ENCODE data around the gene RAD23B. TPM values are rescaled to one million over a fixed set of nuclear protein-coding genes. Genes with fewer than 3 reads are reported as not detected.

RAD23B gene
- total RNA-seq, 2 experiments from 2014 or later = 111 TPM

DNA sequence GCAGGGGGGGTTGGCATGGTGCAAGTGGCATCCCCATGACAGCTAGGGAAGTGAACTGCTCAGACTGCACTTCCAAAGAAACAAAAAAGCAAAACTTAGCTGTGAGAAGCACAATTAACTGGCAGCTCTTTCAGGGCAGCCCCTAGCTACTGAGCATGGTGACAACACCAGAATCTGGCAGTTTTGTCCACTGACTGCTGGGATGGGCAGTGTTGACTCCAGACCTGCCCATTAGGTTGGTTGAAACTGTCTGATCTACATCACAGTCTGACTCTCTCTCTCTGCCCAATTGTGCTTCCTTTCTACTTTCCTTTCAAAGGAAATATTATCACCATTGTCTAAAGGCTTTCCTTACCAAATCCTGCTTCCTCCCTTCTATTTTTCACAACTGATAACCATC is 12.5 kb upstream of the RAD23B start:
- CTCF ChIA-PET = no interaction called here
- H3K9me3 Mint-ChIP-seq = no peaks in the 10 kb centered on the region

DNA sequence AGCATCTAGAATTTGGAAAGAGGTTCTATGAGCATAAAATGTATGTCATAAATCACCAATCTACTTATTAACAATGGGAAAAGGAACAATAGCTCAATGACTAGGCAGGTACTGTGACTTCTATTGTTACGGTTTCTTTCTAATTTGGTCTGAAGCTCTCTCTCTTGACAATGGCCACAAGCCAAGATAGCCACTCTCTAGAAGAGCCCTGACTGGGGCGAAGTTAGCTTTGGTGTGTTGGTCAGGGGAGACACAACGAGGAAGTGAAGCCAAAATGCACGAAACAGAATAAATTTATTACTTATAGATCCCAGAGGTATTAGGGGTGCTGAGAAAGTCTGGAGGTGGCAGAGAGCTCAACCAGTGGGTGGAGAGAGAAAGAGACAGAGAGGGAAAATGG is 9.4 kb upstream of the RAD23B start:
- H3K4me3 Mint-ChIP-seq = no peak overlapping the region
- no peaks in the 10 kb centered on the region for H3K9me3 Mint-ChIP-seq
- peaks cover 2% of the 10 kb centered on the region for H3K4me1 Mint-ChIP-seq (ENCODE audit: low read depth)
- no peak overlapping the region for H3K27ac Mint-ChIP-seq
- intact Hi-C loops (cut with micrococcal nuclease) = no loop called here
- H3K27me3 Mint-ChIP-seq = peaks cover 21% of the 10 kb centered on the region
- ChIA-PET POLR2A (no interaction called here), CTCF (interaction anchor here (0.8 to 2.3 kb wide), 2 partner anchors 68 to 131 kb away, joined by 3 to 7 read pairs; no protein-coding TSS in a partner anchor)
- DNase-seq = no peak
- no peaks in the 10 kb centered on the region for H3K36me3 Mint-ChIP-seq

More for the DNA sequence above, 12.5 kb upstream of the RAD23B start:
- DNase-seq = no peak
- peaks cover 2% of the 10 kb centered on the region for H3K4me1 Mint-ChIP-seq (ENCODE audit: low read depth)
- intact Hi-C loops (cut with micrococcal nuclease) = no loop called here
- H3K4me3 Mint-ChIP-seq = no peak overlapping the region
- no peak overlapping the region for H3K27ac Mint-ChIP-seq
- H3K27me3 Mint-ChIP-seq = peaks cover 19% of the 10 kb centered on the region
- H3K36me3 Mint-ChIP-seq = no peaks in the 10 kb centered on the region
- POLR2A ChIA-PET = no interaction called here

DNA sequence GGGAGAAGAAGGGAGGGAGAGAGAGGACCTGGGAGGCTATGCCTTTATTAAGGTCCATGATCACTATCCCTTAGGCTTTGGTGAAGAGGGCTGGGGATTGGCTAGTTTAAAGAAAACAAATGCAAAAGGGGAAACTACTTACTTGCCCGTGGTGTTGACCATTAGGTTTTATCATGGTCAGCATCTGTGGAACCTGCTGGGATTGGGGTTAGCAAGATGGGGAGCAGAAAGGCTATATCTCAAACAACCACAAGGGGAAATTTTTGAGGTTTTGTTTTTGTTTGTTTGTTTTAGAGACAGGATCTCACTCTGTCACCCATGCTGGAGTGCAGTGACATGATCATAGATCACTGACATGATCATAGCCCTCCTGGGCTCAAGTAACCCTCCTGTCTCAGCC is 9.0 kb upstream of the RAD23B start:
- CTCF ChIA-PET = interaction anchor here (2.3 kb wide), 1 partner anchor 67 kb away, joined by 7 read pairs; no protein-coding TSS in a partner anchor
- H3K9me3 Mint-ChIP-seq = no peaks in the 10 kb centered on the region
- no peak overlapping the region for H3K4me3 Mint-ChIP-seq
- peaks cover 2% of the 10 kb centered on the region for H3K4me1 Mint-ChIP-seq (ENCODE audit: low read depth)
- DNase-seq = no peak
- POLR2A ChIA-PET = no interaction called here
- H3K36me3 Mint-ChIP-seq = no peaks in the 10 kb centered on the region
- H3K27me3 Mint-ChIP-seq = peaks cover 21% of the 10 kb centered on the region
- H3K27ac Mint-ChIP-seq = no peak overlapping the region
- intact Hi-C loops (cut with micrococcal nuclease) = no loop called here

DNA sequence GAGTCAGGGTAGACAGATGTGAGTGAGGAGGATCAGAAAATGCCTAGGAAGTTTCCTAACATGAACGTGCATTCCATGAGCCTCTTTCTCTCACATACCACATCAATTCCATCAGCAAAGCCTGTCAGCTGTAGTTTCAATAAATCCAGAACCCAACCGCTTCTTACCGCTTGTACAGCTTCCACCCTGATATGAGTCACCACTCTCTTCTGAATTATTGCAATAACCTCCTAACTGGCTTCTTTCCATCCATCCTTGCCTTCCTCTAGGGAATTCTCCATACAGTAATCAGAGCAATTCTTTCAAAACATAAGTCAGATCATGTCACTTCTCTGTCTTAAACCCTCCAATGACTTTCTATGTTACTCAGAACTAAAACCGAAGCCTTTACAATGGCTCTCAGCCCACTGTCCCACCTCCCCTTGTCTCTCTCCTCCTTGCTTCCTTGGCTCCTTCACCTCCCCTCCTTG is 8.1 kb upstream of the RAD23B start:
- CTCF ChIA-PET = interaction anchor here (2.3 kb wide), 1 partner anchor 67 kb away, joined by 7 read pairs; no protein-coding TSS in a partner anchor
- DNase-seq = no peak
- POLR2A ChIA-PET = no interaction called here
- no peaks in the 10 kb centered on the region for H3K9me3 Mint-ChIP-seq
- H3K27ac Mint-ChIP-seq = no peak overlapping the region
- H3K36me3 Mint-ChIP-seq = no peaks in the 10 kb centered on the region
- H3K4me3 Mint-ChIP-seq = no peak overlapping the region
- peaks cover 2% of the 10 kb centered on the region for H3K4me1 Mint-ChIP-seq (ENCODE audit: low read depth)
- intact Hi-C loops (cut with micrococcal nuclease) = no loop called here
- peaks cover 21% of the 10 kb centered on the region for H3K27me3 Mint-ChIP-seq

DNA sequence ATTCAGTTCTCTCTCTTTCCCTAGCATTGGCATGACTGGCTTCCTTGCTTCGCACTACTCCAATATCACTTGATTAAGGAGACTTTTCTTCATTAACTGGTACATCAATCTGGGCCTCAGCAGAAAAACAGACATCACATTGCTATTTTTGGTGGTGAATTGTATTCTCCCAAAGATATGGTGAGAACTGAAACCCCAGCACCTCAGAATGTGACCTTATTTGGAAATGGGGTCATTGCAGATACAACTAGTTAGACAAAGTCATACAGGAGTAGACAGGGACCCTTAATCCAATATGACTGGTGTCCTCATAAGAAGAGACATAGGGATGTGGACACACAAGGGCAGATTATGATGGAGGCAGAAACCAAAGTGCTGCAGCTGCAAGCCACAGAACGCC is 7.5 kb upstream of the RAD23B start:
- intact Hi-C loops (cut with micrococcal nuclease) = no loop called here
- CTCF ChIA-PET = interaction anchor here (2.3 kb wide), 1 partner anchor 66 kb away, joined by 7 read pairs; no protein-coding TSS in a partner anchor
- POLR2A ChIA-PET = no interaction called here
- no peaks in the 10 kb centered on the region for H3K9me3 Mint-ChIP-seq
- DNase-seq = no peak
- H3K4me1 Mint-ChIP-seq (ENCODE audit: low read depth) = peaks cover 2% of the 10 kb centered on the region
- H3K27me3 Mint-ChIP-seq = peaks cover 19% of the 10 kb centered on the region
- H3K36me3 Mint-ChIP-seq = no peaks in the 10 kb centered on the region
- H3K27ac Mint-ChIP-seq = no peak overlapping the region
- no peak overlapping the region for H3K4me3 Mint-ChIP-seq

DNA sequence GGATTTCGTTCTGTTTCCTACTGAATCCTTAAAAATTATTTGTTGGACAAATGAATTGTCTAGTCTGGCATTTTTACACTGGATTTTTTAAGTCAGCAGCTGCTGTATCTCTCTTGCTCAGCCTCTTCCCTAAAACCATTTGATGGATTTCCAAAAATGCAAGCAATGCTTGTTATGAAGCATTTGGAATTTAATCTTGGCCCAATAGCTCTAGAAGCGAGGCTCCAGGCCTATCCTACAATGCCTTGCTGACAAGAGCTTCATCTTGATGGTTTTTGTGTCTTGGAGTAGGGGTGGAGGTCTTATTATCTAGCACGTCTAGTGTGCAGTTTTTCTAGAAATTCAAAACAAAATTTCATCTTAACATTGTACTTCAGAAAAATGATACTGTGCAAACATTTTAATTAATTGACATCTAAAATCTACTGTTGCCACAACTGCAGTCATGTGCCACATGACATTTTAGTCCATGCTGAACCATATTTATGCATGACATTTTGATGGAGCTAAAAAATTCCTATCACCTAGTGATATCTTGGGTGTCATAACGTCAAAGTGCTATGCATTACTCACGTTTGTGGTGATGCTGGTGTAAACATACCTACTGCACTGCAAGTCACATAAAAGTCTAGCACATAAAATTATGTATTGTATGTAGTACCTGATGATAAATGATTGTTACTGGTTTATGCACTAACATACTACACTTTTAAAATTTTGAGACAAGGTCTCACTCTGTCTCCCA is 5.9 kb upstream of the RAD23B start:
- no peak overlapping the region for H3K27ac Mint-ChIP-seq

DNA sequence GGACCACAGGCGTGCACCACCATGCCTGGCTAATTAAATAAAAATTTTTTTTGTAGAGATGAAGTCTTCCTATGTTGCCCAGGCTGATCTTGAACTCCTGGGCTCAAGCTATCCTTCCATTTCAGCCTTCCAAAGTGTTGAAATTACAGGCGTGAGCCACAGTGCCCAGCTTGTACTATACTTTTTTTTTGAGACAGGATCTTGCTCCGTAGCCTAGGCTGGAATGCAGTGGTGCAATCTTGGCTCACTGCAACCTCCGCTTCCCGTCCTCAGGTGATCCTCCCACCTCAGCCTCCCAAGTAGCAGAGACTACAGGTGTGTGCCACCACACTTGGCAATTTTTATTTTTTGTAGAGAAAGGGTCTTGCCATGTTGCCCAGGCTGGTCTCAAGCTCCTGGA is 5.3 kb upstream of the RAD23B start:
- H3K9me3 Mint-ChIP-seq = no peaks in the 10 kb centered on the region
- POLR2A ChIA-PET = no interaction called here
- intact Hi-C loops (cut with micrococcal nuclease) = no loop called here
- no peak for DNase-seq
- H3K4me3 Mint-ChIP-seq = no peak overlapping the region
- H3K4me1 Mint-ChIP-seq (ENCODE audit: low read depth) = peaks cover 17% of the 10 kb centered on the region
- CTCF ChIA-PET = interaction anchor here (1.8 kb wide), 1 partner anchor 63 kb away, joined by 5 read pairs; no protein-coding TSS in a partner anchor
- H3K27me3 Mint-ChIP-seq = peaks cover 15% of the 10 kb centered on the region
- no peaks in the 10 kb centered on the region for H3K36me3 Mint-ChIP-seq
- H3K27ac Mint-ChIP-seq = no peak overlapping the region

More for the DNA sequence above, 5.9 kb upstream of the RAD23B start:
- ChIA-PET CTCF (interaction anchor here (1.8 kb wide), 1 partner anchor 64 kb away, joined by 5 read pairs; no protein-coding TSS in a partner anchor), POLR2A (no interaction called here)
- H3K4me3 Mint-ChIP-seq = no peak overlapping the region
- peaks cover 15% of the 10 kb centered on the region for H3K4me1 Mint-ChIP-seq (ENCODE audit: low read depth)
- H3K36me3 Mint-ChIP-seq = no peaks in the 10 kb centered on the region
- peaks cover 15% of the 10 kb centered on the region for H3K27me3 Mint-ChIP-seq
- intact Hi-C loops (cut with micrococcal nuclease) = no loop called here
- no peaks in the 10 kb centered on the region for H3K9me3 Mint-ChIP-seq
- no peak for DNase-seq

DNA sequence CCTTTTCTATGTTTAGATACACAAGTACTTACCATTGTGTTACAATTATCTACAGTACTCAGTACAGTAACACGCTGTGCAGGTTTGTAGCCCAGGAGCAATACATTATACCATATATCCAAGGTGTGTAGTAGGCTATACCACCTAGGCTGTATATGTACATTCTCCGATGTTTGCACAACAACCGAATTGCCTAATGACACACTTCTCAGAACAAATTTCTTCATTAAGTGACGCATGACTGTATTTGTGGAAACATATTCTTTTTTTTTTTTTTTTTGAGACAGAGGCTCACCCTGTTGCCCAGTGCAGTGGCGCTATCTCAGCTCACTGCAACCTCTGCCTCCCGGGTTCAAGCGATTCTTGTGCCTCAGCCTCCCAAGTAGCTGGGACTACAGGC is 4.0 kb upstream of the RAD23B start:
- ChIA-PET POLR2A (interaction anchor here (0.6 kb wide), 1 partner anchor 27 kb away, joined by 3 read pairs; no protein-coding TSS in a partner anchor), CTCF (no interaction called here)
- Mint-ChIP-seq H3K4me3 (no peak overlapping the region), H3K4me1 (ENCODE audit: low read depth) (peaks cover 17% of the 10 kb centered on the region), H3K9me3 (no peaks in the 10 kb centered on the region), H3K36me3 (peaks cover 4% of the 10 kb centered on the region), H3K27me3 (peaks cover 10% of the 10 kb centered on the region), H3K27ac (no peak overlapping the region)
- intact Hi-C loops (cut with micrococcal nuclease) = no loop called here
- no peak for DNase-seq

DNA sequence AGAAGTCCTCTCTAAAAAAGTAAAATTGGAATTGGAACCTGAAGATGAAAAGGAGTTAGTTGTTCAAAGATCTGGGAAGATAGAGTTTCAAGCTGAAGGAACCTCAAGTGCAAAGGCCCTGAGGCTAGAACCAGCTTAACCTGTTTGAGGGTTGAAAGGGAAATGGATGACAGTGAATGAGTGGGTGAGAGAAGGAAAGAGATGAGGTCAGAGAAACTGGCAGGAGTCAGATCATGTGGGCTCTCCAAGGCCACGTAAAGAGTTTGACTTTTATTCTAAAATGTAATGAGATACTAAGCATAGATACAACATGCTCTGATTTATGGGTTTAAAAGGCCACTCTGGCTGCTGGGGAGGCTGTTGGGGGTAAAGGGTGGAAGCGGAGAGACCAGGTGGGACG is 2.5 kb upstream of the RAD23B start:
- ChIA-PET CTCF (interaction anchor here (1.4 kb wide), 1 partner anchor 61 kb away, joined by 6 read pairs; no protein-coding TSS in a partner anchor), POLR2A (no interaction called here)
- Mint-ChIP-seq H3K4me3 (no peak overlapping the region), H3K27me3 (peaks cover 4% of the 10 kb centered on the region), H3K27ac (no peak overlapping the region), H3K4me1 (ENCODE audit: low read depth) (peaks cover 26% of the 10 kb centered on the region), H3K9me3 (no peaks in the 10 kb centered on the region), H3K36me3 (peaks cover 14% of the 10 kb centered on the region)
- intact Hi-C loops (cut with micrococcal nuclease) = loop anchor here (5.0 kb wide), 3 partner anchors 1652 to 1832 kb away; partner anchors contain the start of genes ABITRAM, CTNNAL1 and ELP1
- DNase-seq = peak; percentile 14

DNA sequence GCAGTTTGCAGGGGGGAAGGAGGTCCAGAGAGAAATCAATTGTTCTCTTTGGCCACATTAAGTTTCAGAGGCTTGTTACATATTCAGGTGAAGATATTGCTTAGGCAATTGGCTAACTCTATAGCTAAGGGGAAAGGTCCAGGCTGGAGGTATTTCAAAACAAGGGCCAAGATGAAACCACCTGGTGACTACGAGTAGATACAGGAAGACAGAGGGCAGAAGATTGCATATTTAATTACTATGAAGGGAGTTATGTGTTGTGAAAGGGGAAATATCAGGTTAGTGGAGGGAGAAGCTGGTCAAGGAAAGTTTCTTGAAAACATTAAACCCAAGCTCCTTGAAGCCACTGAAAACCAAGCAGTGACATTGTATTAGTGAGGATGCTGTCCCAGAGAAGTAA is 1.9 kb upstream of the RAD23B start:
- no peak overlapping the region for H3K4me3 Mint-ChIP-seq
- peaks cover 32% of the 10 kb centered on the region for H3K4me1 Mint-ChIP-seq (ENCODE audit: low read depth)
- peaks cover 2% of the 10 kb centered on the region for H3K27me3 Mint-ChIP-seq
- no peak for DNase-seq
- intact Hi-C loops (cut with micrococcal nuclease) = loop anchor here (5.0 kb wide), 3 partner anchors 1651 to 1831 kb away; partner anchors contain the start of genes ABITRAM, CTNNAL1 and ELP1
- H3K27ac Mint-ChIP-seq = no peak overlapping the region
- POLR2A ChIA-PET = no interaction called here
- CTCF ChIA-PET = interaction anchor here (1.4 kb wide), 1 partner anchor 61 kb away, joined by 6 read pairs; no protein-coding TSS in a partner anchor
- H3K36me3 Mint-ChIP-seq = peaks cover 18% of the 10 kb centered on the region
- H3K9me3 Mint-ChIP-seq = no peaks in the 10 kb centered on the region

DNA sequence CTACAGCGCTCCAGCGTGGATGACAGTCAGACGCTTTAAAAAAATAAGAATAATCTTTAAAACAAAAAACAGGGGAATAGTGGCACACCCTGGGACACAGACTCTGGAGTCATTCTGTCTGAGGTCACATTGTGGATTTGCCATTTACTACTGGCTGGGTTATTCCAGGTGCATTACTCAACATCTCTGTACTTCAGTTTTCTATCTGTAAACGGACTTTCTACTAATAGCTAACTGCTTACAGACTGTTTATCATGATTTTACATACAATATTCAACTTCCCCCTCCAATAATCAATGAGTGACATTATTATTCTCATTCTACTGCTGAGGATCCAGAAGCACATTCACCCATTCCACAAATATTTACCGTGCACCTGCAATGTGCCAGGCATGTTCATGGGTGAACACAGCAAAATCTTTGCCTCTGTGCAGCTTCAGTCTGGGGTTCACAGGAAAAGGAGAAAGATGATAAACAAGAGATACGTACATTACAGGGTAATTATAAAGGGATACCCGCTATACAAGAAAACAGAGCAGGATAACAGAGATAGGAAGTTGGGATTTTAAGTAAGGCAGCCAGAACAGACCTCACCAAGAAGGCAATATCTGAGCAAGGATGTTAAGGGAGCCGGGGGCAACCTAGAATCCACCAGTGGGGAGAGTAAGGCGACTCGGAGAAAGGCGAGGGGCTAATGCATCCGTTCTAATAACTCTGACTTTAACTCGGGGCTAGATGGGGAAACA is 984 bp upstream of the RAD23B start:
- no peak for DNase-seq
- ChIA-PET POLR2A (no interaction called here), CTCF (interaction anchor here (1.4 kb wide), 1 partner anchor 60 kb away, joined by 6 read pairs; no protein-coding TSS in a partner anchor)
- peaks cover 20% of the 10 kb centered on the region for H3K36me3 Mint-ChIP-seq
- H3K27me3 Mint-ChIP-seq = no peaks in the 10 kb centered on the region
- H3K9me3 Mint-ChIP-seq = no peaks in the 10 kb centered on the region
- peak overlapping the region; percentile 74 for H3K27ac Mint-ChIP-seq
- peak overlapping the region; percentile 96 for H3K4me3 Mint-ChIP-seq
- peaks cover 38% of the 10 kb centered on the region for H3K4me1 Mint-ChIP-seq (ENCODE audit: low read depth)
- intact Hi-C loops (cut with micrococcal nuclease) = loop anchor here (2.0 to 5.0 kb wide), 7 partner anchors 17 to 1830 kb away; partner anchors contain the start of genes ABITRAM, CTNNAL1 and ELP1
